K562 (cell line): ENCODE data around the gene USP15. TPM values are rescaled to one million over a fixed set of nuclear protein-coding genes. Genes with fewer than 3 reads are reported as not detected.

Experiments
- BCL6 ChIP-seq: fragments of 250-450 bp; sonication (Bioruptor Pico); IDR thresholded peaks from 2 replicates; pipeline ENCODE4 v1.4.0; 2020
- DDX20 ChIP-seq: fragments of 450-650 bp; IDR thresholded peaks from 2 replicates; pipeline ENCODE4 v1.6.1; 2016; ENCODE audit warnings: missing genetic modification characterization, low read depth, mild to moderate bottlenecking, missing compliant biosample characterization, moderate library complexity
- EP300 ChIP-seq: IDR thresholded peaks from 2 replicates; pipeline ENCODE4 v1.6.1; 2012; ENCODE audit warnings: low read length, improper control_type of control experiment
- EP400 ChIP-seq: fragments of 450-650 bp; IDR thresholded peaks from 2 replicates; pipeline ENCODE4 v1.6.1; 2017; ENCODE audit warnings: antibody characterized with exemption, mild to moderate bottlenecking, moderate library complexity
- EZH2 ChIP-seq: IDR thresholded peaks from 2 replicates; pipeline ENCODE4 v1.6.1; 2012; ENCODE audit warnings: low read depth, mild to moderate bottlenecking, inconsistent platforms, low read length, borderline replicate concordance
- MLX ChIP-seq, 2 experiments: fragments of 450-650 bp in 1 of 2; sonication (generic) in 1 of 2; formaldehyde crosslinking; conservative IDR thresholded peaks; 2 replicates each; pipeline versions ENCODE4 v1.4.0 to v1.8.1; 2020 to 2022; ENCODE audit warnings: mild to moderate bottlenecking in 1 of 2, missing genetic modification reagents in 1 of 2
- NFIC ChIP-seq: fragments of 450-650 bp; IDR thresholded peaks from 2 replicates; pipeline ENCODE4 v1.6.1; 2017; ENCODE audit warnings: mild to moderate bottlenecking, inconsistent platforms
- SPI1 ChIP-seq: IDR thresholded peaks from 2 replicates; pipeline ENCODE4 v1.6.1; 2011; ENCODE audit warnings: low read depth, low read length, control low read depth, borderline replicate concordance
- TOE1 ChIP-seq, 2 experiments: fragments of 450-650 bp in 1 of 2; sonication (generic) in 1 of 2; formaldehyde crosslinking in 1 of 2; IDR thresholded peaks; 2 replicates each; pipeline versions ENCODE4 v1.7.1 to v1.8.0; 2016 to 2022; ENCODE audit warnings: borderline replicate concordance in 2 of 2, mild to moderate bottlenecking in 2 of 2, antibody characterized with exemption in 1 of 2, inconsistent platforms in 1 of 2, low read depth in 1 of 2, missing genetic modification reagents in 1 of 2, moderate library complexity in 1 of 2
- ZC3H4 ChIP-seq: sonication (generic); formaldehyde crosslinking; IDR thresholded peaks from 2 replicates; pipeline ENCODE4 v1.9.0; 2021; ENCODE audit warnings: missing genetic modification reagents, borderline replicate concordance
- ZNF449 ChIP-seq: fragments of 250-450 bp; sonication (Bioruptor Pico); IDR thresholded peaks from 2 replicates; pipeline ENCODE4 v1.8.0; 2022; ENCODE audit warnings: moderate library complexity, mild to moderate bottlenecking, inconsistent platforms
- polyA plus RNA-seq, 8 experiments: library from polyadenylated mRNA; depleted of rRNA in 4 of 8; stranded (reverse) in 5 of 8; unstranded in 3 of 8; fragments of >200 nt; fragmentation: Nextera tagmentation in 2 of 8; fragmentation: Illumina TruSeq in 1 of 8; extraction: Ambion mirVana in 2 of 8; extraction: Trizol in 1 of 8; gene quantifications; 2 replicates each; pipeline versions ENCODE4 v1.2.1 to v1.2.3, GENCODE V29; 2011 to 2014; ENCODE audit warnings: inconsistent platforms in 1 of 8, missing spikeins in 1 of 8
- total RNA-seq, 7 experiments: library from RNA; depleted of rRNA in 6 of 7; stranded (reverse); fragments of >200 nt in 6 of 7; fragmentation: Illumina TruSeq in 2 of 7; extraction: Trizol in 2 of 7; gene quantifications; 2 replicates each; pipeline versions ENCODE4 v1.2.1 to v1.2.3, GENCODE V29; 2011 to 2021; ENCODE audit warnings: low replicate concordance in 1 of 7
- TF ChIP-seq, protein P1 (sequence below): sonication (generic); formaldehyde crosslinking; IDR thresholded peaks from 2 replicates; pipeline ENCODE4 v1.8.0; 2022; ENCODE audit warnings: mild to moderate bottlenecking, missing genetic modification reagents
- TF ChIP-seq, protein P2 (sequence below): sonication (generic); formaldehyde crosslinking; IDR thresholded peaks from 2 replicates; pipeline ENCODE4 v1.8.0; 2022; ENCODE audit warnings: mild to moderate bottlenecking, missing genetic modification reagents
- TF ChIP-seq, protein P3 (sequence below): sonication (generic); formaldehyde crosslinking; IDR thresholded peaks from 2 replicates; pipeline ENCODE4 v1.9.0; 2022; ENCODE audit warnings: mild to moderate bottlenecking, missing genetic modification reagents

The USP15 gene
- total and polyA plus RNA-seq, 9 of the 15 experiments (the other 6 are each of a cell fraction or from before 2014, with no cell fraction given) = 140 to 272 (median 182) TPM

- TF ChIP-seq, protein P1, sequence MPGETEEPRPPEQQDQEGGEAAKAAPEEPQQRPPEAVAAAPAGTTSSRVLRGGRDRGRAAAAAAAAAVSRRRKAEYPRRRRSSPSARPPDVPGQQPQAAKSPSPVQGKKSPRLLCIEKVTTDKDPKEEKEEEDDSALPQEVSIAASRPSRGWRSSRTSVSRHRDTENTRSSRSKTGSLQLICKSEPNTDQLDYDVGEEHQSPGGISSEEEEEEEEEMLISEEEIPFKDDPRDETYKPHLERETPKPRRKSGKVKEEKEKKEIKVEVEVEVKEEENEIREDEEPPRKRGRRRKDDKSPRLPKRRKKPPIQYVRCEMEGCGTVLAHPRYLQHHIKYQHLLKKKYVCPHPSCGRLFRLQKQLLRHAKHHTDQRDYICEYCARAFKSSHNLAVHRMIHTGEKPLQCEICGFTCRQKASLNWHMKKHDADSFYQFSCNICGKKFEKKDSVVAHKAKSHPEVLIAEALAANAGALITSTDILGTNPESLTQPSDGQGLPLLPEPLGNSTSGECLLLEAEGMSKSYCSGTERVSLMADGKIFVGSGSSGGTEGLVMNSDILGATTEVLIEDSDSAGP (CRISPR knock-in tag) = no peak
- TF ChIP-seq ZC3H4 (CRISPR knock-in tag) = no peak
- TF ChIP-seq MLX (CRISPR knock-in tag; conservative IDR thresholded peaks at IDR 0.05) = no peak
- TF ChIP-seq BCL6 (CRISPR knock-in tag) = no peak
- 0 out of 2 replicates have a peak, but pooled peaks have one; percentile 12 for TF ChIP-seq SPI1
- TF ChIP-seq EP400 = peak; percentile 64; the same call in 1 of the 2 replicates
- TF ChIP-seq, protein P2, sequence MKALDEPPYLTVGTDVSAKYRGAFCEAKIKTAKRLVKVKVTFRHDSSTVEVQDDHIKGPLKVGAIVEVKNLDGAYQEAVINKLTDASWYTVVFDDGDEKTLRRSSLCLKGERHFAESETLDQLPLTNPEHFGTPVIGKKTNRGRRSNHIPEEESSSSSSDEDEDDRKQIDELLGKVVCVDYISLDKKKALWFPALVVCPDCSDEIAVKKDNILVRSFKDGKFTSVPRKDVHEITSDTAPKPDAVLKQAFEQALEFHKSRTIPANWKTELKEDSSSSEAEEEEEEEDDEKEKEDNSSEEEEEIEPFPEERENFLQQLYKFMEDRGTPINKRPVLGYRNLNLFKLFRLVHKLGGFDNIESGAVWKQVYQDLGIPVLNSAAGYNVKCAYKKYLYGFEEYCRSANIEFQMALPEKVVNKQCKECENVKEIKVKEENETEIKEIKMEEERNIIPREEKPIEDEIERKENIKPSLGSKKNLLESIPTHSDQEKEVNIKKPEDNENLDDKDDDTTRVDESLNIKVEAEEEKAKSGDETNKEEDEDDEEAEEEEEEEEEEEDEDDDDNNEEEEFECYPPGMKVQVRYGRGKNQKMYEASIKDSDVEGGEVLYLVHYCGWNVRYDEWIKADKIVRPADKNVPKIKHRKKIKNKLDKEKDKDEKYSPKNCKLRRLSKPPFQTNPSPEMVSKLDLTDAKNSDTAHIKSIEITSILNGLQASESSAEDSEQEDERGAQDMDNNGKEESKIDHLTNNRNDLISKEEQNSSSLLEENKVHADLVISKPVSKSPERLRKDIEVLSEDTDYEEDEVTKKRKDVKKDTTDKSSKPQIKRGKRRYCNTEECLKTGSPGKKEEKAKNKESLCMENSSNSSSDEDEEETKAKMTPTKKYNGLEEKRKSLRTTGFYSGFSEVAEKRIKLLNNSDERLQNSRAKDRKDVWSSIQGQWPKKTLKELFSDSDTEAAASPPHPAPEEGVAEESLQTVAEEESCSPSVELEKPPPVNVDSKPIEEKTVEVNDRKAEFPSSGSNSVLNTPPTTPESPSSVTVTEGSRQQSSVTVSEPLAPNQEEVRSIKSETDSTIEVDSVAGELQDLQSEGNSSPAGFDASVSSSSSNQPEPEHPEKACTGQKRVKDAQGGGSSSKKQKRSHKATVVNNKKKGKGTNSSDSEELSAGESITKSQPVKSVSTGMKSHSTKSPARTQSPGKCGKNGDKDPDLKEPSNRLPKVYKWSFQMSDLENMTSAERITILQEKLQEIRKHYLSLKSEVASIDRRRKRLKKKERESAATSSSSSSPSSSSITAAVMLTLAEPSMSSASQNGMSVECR (CRISPR knock-in tag) = 0 out of 2 replicates have a peak, but pooled peaks have one; percentile 29
- TF ChIP-seq, protein P3, sequence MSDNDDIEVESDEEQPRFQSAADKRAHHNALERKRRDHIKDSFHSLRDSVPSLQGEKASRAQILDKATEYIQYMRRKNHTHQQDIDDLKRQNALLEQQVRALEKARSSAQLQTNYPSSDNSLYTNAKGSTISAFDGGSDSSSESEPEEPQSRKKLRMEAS (CRISPR knock-in tag) = peak; percentile 85
- no peak for TF ChIP-seq ZNF449 (CRISPR knock-in tag)
- peak; percentile 85 for TF ChIP-seq TOE1 (IDR thresholded peaks at IDR 0.05; ENCODE audit: borderline replicate concordance)
- TF ChIP-seq TOE1 (CRISPR knock-in tag; IDR thresholded peaks at IDR 0.05; ENCODE audit: borderline replicate concordance, low read depth) = no peak
- peak; percentile 52 for TF ChIP-seq NFIC
- TF ChIP-seq EP300 = peak; percentile 84
- no peak for TF ChIP-seq DDX20
- TF ChIP-seq EZH2 = no peak
Observed at GRCh38 chr12:62260733-62261683, 804 bp downstream of the USP15 start (continued).
